DND-41 (cell line): ENCODE results near the gene RADIL.

Experiments used
- ATAC-seq: fragments of 200-7000 bp; cut with Tn5 transposase; 3 replicates; pipeline ENCODE4 v1.9.1; 2021; ENCODE audit warnings: low read depth; ENCODE audit not compliant: insufficient read depth
- DNase-seq: peaks from one replicate; pipeline ENCODE4 v3.0.0-alpha.2; 2020
- H2AFZ ChIP-seq: 2 replicates; pipeline ENCODE4 v1.6.0; 2012; ENCODE audit warnings: low read depth, low read length
- H3K27ac ChIP-seq: 2 replicates; pipeline ENCODE4 v1.5.1; 2012; ENCODE audit warnings: low read length, inconsistent platforms
- H3K27me3 ChIP-seq: fragments of 200-600 bp; sonication (generic); 2 replicates; pipeline ENCODE4 v1.6.0; 2012; ENCODE audit warnings: low read length, mild to moderate bottlenecking, inconsistent platforms; ENCODE audit not compliant: insufficient read depth, poor library complexity
- H3K36me3 ChIP-seq: 2 replicates; pipeline ENCODE4 v1.5.1; 2012; ENCODE audit warnings: low read length, inconsistent platforms; ENCODE audit not compliant: insufficient read depth
- H3K4me1 ChIP-seq: 2 replicates; pipeline ENCODE4 v1.5.1; 2012; ENCODE audit warnings: mild to moderate bottlenecking, low read length; ENCODE audit not compliant: insufficient read depth
- H3K4me2 ChIP-seq: 2 replicates; pipeline ENCODE4 v1.6.0; 2012; ENCODE audit warnings: mild to moderate bottlenecking, moderate library complexity, low read length, inconsistent platforms; ENCODE audit not compliant: insufficient read depth
- H3K4me3 ChIP-seq, 2 experiments: fragments of 200-600 bp in 1 of 2; shearing (Covaris generic) in 1 of 2; 2 replicates each; pipeline ENCODE4 v1.5.1; 2012 to 2016; ENCODE audit warnings: inconsistent platforms in 2 of 2, low read length in 2 of 2, mild to moderate bottlenecking in 2 of 2, low read depth in 1 of 2, moderate library complexity in 1 of 2
- H3K79me2 ChIP-seq: 2 replicates; pipeline ENCODE4 v1.6.0; 2012; ENCODE audit warnings: low read length, inconsistent platforms; ENCODE audit not compliant: insufficient read depth
- H3K9ac ChIP-seq: 2 replicates; pipeline ENCODE4 v1.6.0; 2012; ENCODE audit warnings: low read depth, mild to moderate bottlenecking, inconsistent platforms, low read length, moderate library complexity
- H3K9me3 ChIP-seq: 2 replicates; pipeline ENCODE4 v1.5.1; 2012; ENCODE audit warnings: low read length, moderate library complexity, mild to moderate bottlenecking, inconsistent platforms; ENCODE audit not compliant: insufficient read depth, severe bottlenecking
- H4K20me1 ChIP-seq: 2 replicates; pipeline ENCODE4 v1.6.0; 2012; ENCODE audit warnings: low read length; ENCODE audit not compliant: insufficient read depth
- CTCF ChIP-seq: IDR thresholded peaks from 2 replicates; pipeline ENCODE4 v1.5.1; 2012; ENCODE audit warnings: borderline replicate concordance, low read length, moderate library complexity, mild to moderate bottlenecking; ENCODE audit not compliant: poor library complexity, severe bottlenecking; ENCODE audit errors: extremely low read depth
- EZH2 ChIP-seq: IDR thresholded peaks from 3 replicates; pipeline ENCODE4 v1.6.1; 2012; ENCODE audit warnings: borderline replicate concordance, low read depth, mild to moderate bottlenecking, moderate library complexity, low read length, inconsistent platforms; ENCODE audit not compliant: severe bottlenecking

The RADIL gene

DNA sequence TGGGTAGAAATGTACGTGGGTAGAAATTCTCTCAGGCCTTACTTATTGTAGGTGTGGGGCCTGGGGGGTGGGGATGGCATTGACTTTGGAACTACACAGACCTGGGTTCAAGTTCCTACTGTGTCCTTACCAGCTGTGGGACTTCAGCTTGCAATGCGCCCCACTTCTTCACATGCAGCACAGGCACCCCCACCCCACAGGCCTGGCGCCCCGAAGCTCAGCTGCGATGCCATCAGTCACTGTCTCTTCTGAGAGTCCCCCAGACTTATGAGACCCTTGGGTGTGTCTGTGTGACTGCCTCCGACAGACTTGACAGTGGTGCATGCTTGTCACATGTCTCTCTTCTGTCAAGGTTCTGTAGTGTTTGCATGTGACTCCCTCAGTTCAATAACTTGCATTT, 111.2 kb downstream of the RADIL start:
- DNase-seq (no peak), ATAC-seq (no peak)
- Histone ChIP-seq H3K27me3 (no peaks in the 10 kb centered on the region), H3K9ac (no peak overlapping the region), H3K4me1 (peaks cover 26% of the 10 kb centered on the region), H3K9me3 (no peaks in the 10 kb centered on the region), H3K4me3 (no peak overlapping the region), H2AFZ (no peak overlapping the region), H3K4me2 (no peak overlapping the region), H3K36me3 (peaks cover 10% of the 10 kb centered on the region), H3K27ac (no peak overlapping the region), H4K20me1 (peaks cover 9% of the 10 kb centered on the region; the same call in 1 of the 2 replicates), H3K79me2 (peaks cover 22% of the 10 kb centered on the region)
- no peak for TF ChIP-seq CTCF
- no peak for TF ChIP-seq EZH2

DNA sequence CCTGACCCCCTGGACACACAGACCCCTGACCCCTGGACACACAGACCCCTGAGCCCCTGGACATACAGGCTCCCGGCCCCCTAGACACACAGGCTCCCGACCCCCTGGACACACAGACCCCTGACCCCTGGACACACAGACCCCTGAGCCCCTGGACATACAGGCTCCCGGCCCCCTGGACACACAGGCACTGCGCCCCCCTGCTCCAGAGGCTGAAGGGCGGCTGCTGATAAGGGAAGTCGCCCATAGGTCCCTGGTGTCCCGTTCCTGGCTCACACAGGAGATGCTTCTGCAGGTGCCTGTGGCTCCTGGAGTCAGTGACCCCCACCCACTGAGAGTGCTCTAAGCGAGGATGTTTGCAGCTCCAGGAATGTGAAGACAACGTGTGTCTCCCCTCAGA, 111.8 kb downstream of the RADIL start:
- no peak overlapping the region for H3K9ac ChIP-seq
- peaks cover 9% of the 10 kb centered on the region; the same call in 1 of the 2 replicates for H4K20me1 ChIP-seq
- H3K79me2 ChIP-seq, result peaks cover 17% of the 10 kb centered on the region
- DNase-seq, result no peak
- no peak for ATAC-seq
- peaks cover 6% of the 10 kb centered on the region for H3K36me3 ChIP-seq
- no peak overlapping the region for H3K4me2 ChIP-seq
- TF ChIP-seq CTCF, result no peak
- no peak for TF ChIP-seq EZH2
- no peaks in the 10 kb centered on the region for H3K9me3 ChIP-seq
- peaks cover 22% of the 10 kb centered on the region for H3K4me1 ChIP-seq
- no peak overlapping the region for H2AFZ ChIP-seq
- H3K27ac ChIP-seq, result no peak overlapping the region
- H3K27me3 ChIP-seq, result no peaks in the 10 kb centered on the region
- H3K4me3 ChIP-seq, result no peak overlapping the region

- no peak overlapping the region for H3K9ac ChIP-seq
- peaks cover 11% of the 10 kb centered on the region for H4K20me1 ChIP-seq
- no peaks in the 10 kb centered on the region for H3K27me3 ChIP-seq
- H2AFZ ChIP-seq, result no peak overlapping the region
- peaks cover 8% of the 10 kb centered on the region for H3K79me2 ChIP-seq
- H3K4me2 ChIP-seq, result no peak overlapping the region
- H3K36me3 ChIP-seq, result peaks cover 11% of the 10 kb centered on the region
- no peak overlapping the region for H3K4me3 ChIP-seq
- ATAC-seq (no peak), DNase-seq (no peak)
- peaks cover 14% of the 10 kb centered on the region for H3K4me1 ChIP-seq
- H3K9me3 ChIP-seq, result no peaks in the 10 kb centered on the region
- H3K27ac ChIP-seq, result no peak overlapping the region
- TF ChIP-seq EZH2 (no peak), CTCF (no peak)
Observed at GRCh38 chr7:4770886-4771285, 112.6 kb downstream of the RADIL start.

- H3K27me3 ChIP-seq, result no peaks in the 10 kb centered on the region
- ATAC-seq (no peak), DNase-seq (no peak)
- H3K4me2 ChIP-seq, result no peak overlapping the region
- TF ChIP-seq EZH2 (no peak), CTCF (no peak)
- H3K36me3 ChIP-seq, result peaks cover 21% of the 10 kb centered on the region
- 0 out of 2 replicates have a peak, but pooled peaks cover 1% of the 10 kb centered on the region for H3K79me2 ChIP-seq
- H3K4me1 ChIP-seq, result peaks cover 9% of the 10 kb centered on the region
- peaks cover 17% of the 10 kb centered on the region; the same call in 1 of the 2 replicates for H4K20me1 ChIP-seq
- no peak overlapping the region for H3K27ac ChIP-seq
- H3K9ac ChIP-seq, result no peak overlapping the region
- H3K4me3 ChIP-seq, result no peak overlapping the region
- no peak overlapping the region for H2AFZ ChIP-seq
- H3K9me3 ChIP-seq, result no peaks in the 10 kb centered on the region
Observed at GRCh38 chr7:4769761-4770160, 113.8 kb downstream of the RADIL start.
